Activated CD8-positive, alpha-beta memory T cell treated with anti-CD3 and anti-CD28 coated beads, Interleukin-2, amount 50 U/mL, for 1 hour (primary cell): ENCODE data around the gene NIPSNAP3A.

Source experiments
- DNase-seq: peaks from one replicate; pipeline ENCODE4 v3.0.0-alpha.2; 2020; ENCODE audit errors: extremely low read depth

The NIPSNAP3A gene

GRCh38 chr9:104774831-104775573 is 27.5 kb downstream of the NIPSNAP3A start:
- DNase-seq = no peak

- no peak for DNase-seq
Observed at GRCh38 chr9:104775574-104775936, 28.1 kb downstream of the NIPSNAP3A start.

- no peak for DNase-seq
Observed at GRCh38 chr9:104775976-104776375, 28.5 kb downstream of the NIPSNAP3A start.

GRCh38 chr9:104776797-104777196 is 29.3 kb downstream of the NIPSNAP3A start:
- no peak for DNase-seq

GRCh38 chr9:104778802-104779201 is 31.3 kb downstream of the NIPSNAP3A start:
- no peak for DNase-seq

- DNase-seq = no peak
Observed at GRCh38 chr9:104779334-104779733, 31.9 kb downstream of the NIPSNAP3A start.

GRCh38 chr9:104779946-104780535 is 32.6 kb downstream of the NIPSNAP3A start:
- no peak for DNase-seq

GRCh38 chr9:104780796-104781395 is 33.4 kb downstream of the NIPSNAP3A start:
- no peak for DNase-seq

- DNase-seq = no peak
Observed at GRCh38 chr9:104783588-104783987, 36.1 kb downstream of the NIPSNAP3A start.

GRCh38 chr9:104784098-104784497 is 36.6 kb downstream of the NIPSNAP3A start:
- DNase-seq = no peak

GRCh38 chr9:104786293-104786692 is 38.8 kb downstream of the NIPSNAP3A start:
- no peak for DNase-seq

- no peak for DNase-seq
Observed at GRCh38 chr9:104787306-104788015, 40.0 kb downstream of the NIPSNAP3A start.

- DNase-seq = no peak
Observed at GRCh38 chr9:104788251-104788650, 40.8 kb downstream of the NIPSNAP3A start.

GRCh38 chr9:104794070-104794469 is 46.6 kb downstream of the NIPSNAP3A start:
- no peak for DNase-seq

- no peak for DNase-seq
Observed at GRCh38 chr9:104795082-104795481, 47.6 kb downstream of the NIPSNAP3A start.

- DNase-seq = no peak
Observed at GRCh38 chr9:104795857-104796256, 48.4 kb downstream of the NIPSNAP3A start.

GRCh38 chr9:104798209-104798995 is 50.9 kb downstream of the NIPSNAP3A start:
- DNase-seq = no peak

GRCh38 chr9:104800068-104800785 is 52.7 kb downstream of the NIPSNAP3A start:
- DNase-seq = no peak

- no peak for DNase-seq
Observed at GRCh38 chr9:104802110-104802509, 54.6 kb downstream of the NIPSNAP3A start.

- DNase-seq = no peak
Observed at GRCh38 chr9:104802906-104803305, 55.4 kb downstream of the NIPSNAP3A start.

- DNase-seq = no peak
Observed at GRCh38 chr9:104805441-104805840, 58.0 kb downstream of the NIPSNAP3A start.
